Neural progenitor cell (in vitro differentiated cells): ENCODE data around the gene CEACAM3. TPM values are rescaled to one million over a fixed set of nuclear protein-coding genes. Genes with fewer than 3 reads are reported as not detected.
A peak's percentile ranks its signal among the peaks of the same experiment; 100 is the strongest.

ENCODE experiments used
- DNase-seq: peaks from one replicate; pipeline ENCODE4 v3.0.0-alpha.2; 2016; ENCODE audit warnings: low spot score
- H2AFZ ChIP-seq: fragments of 200-600 bp; sonication (generic); replicated peaks from 2 replicates; pipeline ENCODE4 v1.6.1; 2016; ENCODE audit warnings: antibody characterized with exemption
- H3F3A ChIP-seq: fragments of 200-600 bp; sonication (generic); 2 replicates; pipeline ENCODE4 v1.6.1; 2016; ENCODE audit warnings: antibody characterized with exemption, low read depth
- H3K27ac ChIP-seq: fragments of 200-600 bp; sonication (generic); 2 replicates; pipeline ENCODE4 v1.5.1; 2016; ENCODE audit warnings: mild to moderate bottlenecking
- H3K27me3 ChIP-seq: fragments of 200-600 bp; sonication (generic); 2 replicates; pipeline ENCODE4 v1.6.1; 2016; ENCODE audit warnings: mild to moderate bottlenecking, moderate library complexity
- H3K36me3 ChIP-seq: fragments of 200-600 bp; sonication (generic); 2 replicates; pipeline ENCODE4 v1.5.1; 2016
- H3K4me1 ChIP-seq: fragments of 200-600 bp; sonication (generic); 2 replicates; pipeline ENCODE4 v1.6.1; 2016; ENCODE audit warnings: mixed run types
- H3K4me2 ChIP-seq: fragments of 200-600 bp; sonication (generic); 2 replicates; pipeline ENCODE4 v1.6.1; 2016
- H3K4me3 ChIP-seq: fragments of 200-600 bp; sonication (generic); 2 replicates; pipeline ENCODE4 v1.5.1; 2016
- H3K79me2 ChIP-seq: fragments of 200-600 bp; sonication (generic); 2 replicates; pipeline ENCODE4 v1.6.1; 2016; ENCODE audit warnings: low read depth
- H3K9ac ChIP-seq: fragments of 200-600 bp; sonication (generic); 2 replicates; pipeline ENCODE4 v1.6.1; 2016
- H3K9me3 ChIP-seq: fragments of 200-600 bp; sonication (generic); 2 replicates; pipeline ENCODE4 v1.5.1; 2016; ENCODE audit warnings: low read depth
- H4K20me1 ChIP-seq: fragments of 200-600 bp; sonication (generic); 2 replicates; pipeline ENCODE4 v1.6.1; 2016; ENCODE audit warnings: low read depth
- H3K27ac Mint-ChIP-seq: 3 replicates; pipeline ENCODE4 v1.8.0; 2021; ENCODE audit warnings: mixed read lengths
- H3K27me3 Mint-ChIP-seq: 2 replicates; pipeline ENCODE4 v1.8.0; 2022; ENCODE audit warnings: low read depth, mild to moderate bottlenecking, inconsistent platforms, moderate library complexity, mixed read lengths; ENCODE audit not compliant: insufficient read depth
- H3K36me3 Mint-ChIP-seq: 3 replicates; pipeline ENCODE4 v1.8.0; 2021; ENCODE audit warnings: mixed read lengths
- H3K4me1 Mint-ChIP-seq: 3 replicates; pipeline ENCODE4 v1.8.0; 2021; ENCODE audit warnings: mixed read lengths
- H3K4me3 Mint-ChIP-seq: 3 replicates; pipeline ENCODE4 v1.8.0; 2021; ENCODE audit warnings: mild to moderate bottlenecking, moderate library complexity, mixed read lengths
- H3K9me3 Mint-ChIP-seq: 3 replicates; pipeline ENCODE4 v1.8.0; 2020; ENCODE audit warnings: mixed read lengths
- CTCF ChIP-seq: fragments of 200-600 bp; sonication (generic); IDR thresholded peaks from 2 replicates; pipeline ENCODE4 v1.5.1; 2017; ENCODE audit warnings: antibody characterized with exemption, mild to moderate bottlenecking
- EZH2 ChIP-seq: fragments of 200-600 bp; sonication (generic); IDR thresholded peaks from 2 replicates; pipeline ENCODE4 v1.6.1; 2017; ENCODE audit warnings: antibody characterized with exemption, mild to moderate bottlenecking, moderate library complexity
- EZH2phosphoT487 ChIP-seq: fragments of 200-600 bp; sonication (generic); IDR thresholded peaks from 2 replicates; pipeline ENCODE4 v1.6.1; 2017; ENCODE audit warnings: antibody characterized with exemption
- total RNA-seq: library from RNA; depleted of rRNA; stranded (reverse); fragments of >200 nt; gene quantifications from 2 replicates; pipeline ENCODE4 v1.2.3, GENCODE V29; 2015; ENCODE audit warnings: low replicate concordance

The CEACAM3 gene
- total RNA-seq, 1 donor from 2014 or later, result not detected

- H3K79me2 ChIP-seq, result no peaks in the 10 kb centered on the region
- peaks cover 29% of the 10 kb centered on the region for H3K27me3 ChIP-seq
- no peaks in the 10 kb centered on the region for H3K4me1 Mint-ChIP-seq
- H3K27ac ChIP-seq, result no peak overlapping the region
- no peak for DNase-seq
- H3K4me2 ChIP-seq, result no peak overlapping the region
- H3K9ac ChIP-seq, result no peak overlapping the region
- H2AFZ ChIP-seq, result no peak overlapping the region
- H3K27me3 Mint-ChIP-seq, result peaks cover 5% of the 10 kb centered on the region
- H3K4me1 ChIP-seq, result no peaks in the 10 kb centered on the region
- no peaks in the 10 kb centered on the region for H3K36me3 ChIP-seq
- no peak overlapping the region for H3K4me3 ChIP-seq
- no peaks in the 10 kb centered on the region for H3K9me3 ChIP-seq
- H3K9me3 Mint-ChIP-seq, result no peaks in the 10 kb centered on the region
- no peak overlapping the region for H3K27ac Mint-ChIP-seq
- H4K20me1 ChIP-seq, result no peaks in the 10 kb centered on the region
- H3K36me3 Mint-ChIP-seq, result no peaks in the 10 kb centered on the region
- TF ChIP-seq CTCF (no peak), EZH2phosphoT487 (no peak), EZH2 (no peak)
- no peaks in the 10 kb centered on the region for H3F3A ChIP-seq
- H3K4me3 Mint-ChIP-seq, result no peak overlapping the region
These were observed 3.0 kb upstream of the CEACAM3 start for GRCh38 chr19:41793414-41793727.

- Histone ChIP-seq H3K4me1 (no peaks in the 10 kb centered on the region), H4K20me1 (no peaks in the 10 kb centered on the region), H3K9me3 (no peaks in the 10 kb centered on the region), H3K79me2 (no peaks in the 10 kb centered on the region), H3F3A (no peaks in the 10 kb centered on the region), H2AFZ (no peak overlapping the region), H3K9ac (no peak overlapping the region), H3K4me2 (no peak overlapping the region), H3K36me3 (no peaks in the 10 kb centered on the region), H3K4me3 (no peak overlapping the region), H3K27ac (no peak overlapping the region), H3K27me3 (peaks cover 24% of the 10 kb centered on the region)
- H3K4me1 Mint-ChIP-seq, result no peaks in the 10 kb centered on the region
- no peaks in the 10 kb centered on the region for H3K9me3 Mint-ChIP-seq
- H3K4me3 Mint-ChIP-seq, result no peak overlapping the region
- peak; percentile 80 for TF ChIP-seq CTCF
- TF ChIP-seq EZH2, result no peak
- no peaks in the 10 kb centered on the region for H3K36me3 Mint-ChIP-seq
- peak; percentile 57 for DNase-seq
- no peak overlapping the region for H3K27ac Mint-ChIP-seq
- peaks cover 5% of the 10 kb centered on the region for H3K27me3 Mint-ChIP-seq
These were observed 1.3 kb upstream of the CEACAM3 start for GRCh38 chr19:41795031-41795461.

- Histone ChIP-seq H3K4me1 (no peaks in the 10 kb centered on the region), H3K4me3 (no peak overlapping the region), H2AFZ (no peak overlapping the region), H3K79me2 (no peaks in the 10 kb centered on the region), H3K9ac (no peak overlapping the region), H3F3A (no peaks in the 10 kb centered on the region), H3K9me3 (no peaks in the 10 kb centered on the region), H3K27ac (no peak overlapping the region), H3K4me2 (no peak overlapping the region), H4K20me1 (no peaks in the 10 kb centered on the region), H3K36me3 (no peaks in the 10 kb centered on the region), H3K27me3 (peaks cover 11% of the 10 kb centered on the region)
- Mint-ChIP-seq H3K36me3 (no peaks in the 10 kb centered on the region), H3K4me3 (no peak overlapping the region), H3K9me3 (no peaks in the 10 kb centered on the region), H3K27me3 (peaks cover 2% of the 10 kb centered on the region), H3K27ac (no peak overlapping the region), H3K4me1 (no peaks in the 10 kb centered on the region)
- TF ChIP-seq EZH2phosphoT487 (no peak), CTCF (no peak)
- no peak for DNase-seq
These were observed 514 bp downstream of the CEACAM3 start for GRCh38 chr19:41796901-41797300.
